K562 (cell line): ENCODE results near the gene LRP1-AS. TPM values are rescaled to one million over a fixed set of nuclear protein-coding genes. Genes with fewer than 3 reads are reported as not detected.

Source experiments
- ATAC-seq: fragments of 200-7000 bp; cut with Tn5 transposase; 3 replicates; pipeline ENCODE4 v1.9.1; 2020; ENCODE audit warnings: moderate library complexity
- BruUV-seq: library from RNA; stranded (reverse); fragments of 400-500 nt; replicated peaks from 2 replicates; lab custom pipeline; 2021; lab: Mats Ljungman, UMichigan
- CTCF ChIA-PET: fragments of 300-600 bp; formaldehyde crosslinking; extraction: SDS; loops from one replicate; lab custom pipeline; 2021; ENCODE audit warnings: low intra/inter-chr PET ratio; lab: Yijun Ruan, JAX
- POLR2A ChIA-PET: fragments of 300-600, 350-650 bp; sonication (Branson Sonifier 250); formaldehyde crosslinking; extraction: SDS; loops from one replicate; lab custom pipeline; 2021; ENCODE audit warnings: antibody characterized with exemption, inconsistent platforms; lab: Yijun Ruan, JAX
- DNase-seq, 4 experiments: peaks; one replicate each; pipeline versions ENCODE4 v3.0.0 to v3.0.0-alpha.2; 2011 to 2018; ENCODE audit warnings: low spot score in 3 of 4, mixed read lengths in 3 of 4; ENCODE audit errors: extremely low read depth in 1 of 4
- FAIRE-seq: peaks from 2 replicates; lab custom pipeline; 2011; peaks lifted over from hg19 to GRCh38; lab: Jason Lieb, UNC
- H2AFZ ChIP-seq: 2 replicates; pipeline ENCODE4 v1.6.0; 2011; ENCODE audit warnings: low read depth, low read length, control low read depth, inconsistent platforms
- H3K27ac ChIP-seq: fragments of 200-600 bp; 3 replicates; pipeline ENCODE4 v1.8.0; 2011; ENCODE audit warnings: low read depth, mild to moderate bottlenecking, control low read depth, inconsistent platforms, low read length, moderate library complexity, mixed read lengths; ENCODE audit errors: extremely low read depth
- H3K27me3 ChIP-seq, 2 experiments: fragments of 300-600 bp in 1 of 2; 2 replicates in 1 of 2; 3 replicates in 1 of 2; pipeline versions ENCODE4 v1.6.0 to v1.8.0; 2011; ENCODE audit warnings: inconsistent platforms in 2 of 2, low read length in 2 of 2, mild to moderate bottlenecking in 1 of 2, mixed read lengths in 1 of 2, moderate library complexity in 1 of 2; ENCODE audit not compliant: control insufficient read depth in 2 of 2, insufficient read depth in 2 of 2
- H3K36me3 ChIP-seq: fragments of 300-600 bp; 3 replicates; pipeline ENCODE4 v1.8.0; 2011; ENCODE audit warnings: mild to moderate bottlenecking, low read length, inconsistent platforms; ENCODE audit not compliant: control insufficient read depth, insufficient read depth
- H3K4me1 ChIP-seq, 2 experiments: fragments of 200-600 bp in 1 of 2; replicated peaks in 1 of 2; 2 replicates in 1 of 2; 3 replicates in 1 of 2; pipeline versions ENCODE4 v1.5.1 to v1.8.0; 2011; ENCODE audit warnings: inconsistent platforms in 2 of 2, low read length in 2 of 2, mild to moderate bottlenecking in 1 of 2, mixed read lengths in 1 of 2, moderate library complexity in 1 of 2; ENCODE audit not compliant: control insufficient read depth in 2 of 2, insufficient read depth in 2 of 2
- H3K4me2 ChIP-seq: 2 replicates; pipeline ENCODE4 v1.6.1; 2011; ENCODE audit warnings: low read length, control low read depth, inconsistent platforms, mixed read lengths; ENCODE audit not compliant: insufficient read depth
- H3K4me3 ChIP-seq: fragments of 200-600 bp; sonication (generic), shearing (Covaris generic); 2 replicates; pipeline ENCODE4 v1.5.1; 2016; ENCODE audit warnings: control low read depth, inconsistent platforms
- H3K79me2 ChIP-seq: fragments of 200-600 bp; 3 replicates; pipeline ENCODE4 v1.8.0; 2011; ENCODE audit warnings: low read length, inconsistent platforms; ENCODE audit not compliant: control insufficient read depth, insufficient read depth
- H3K9ac ChIP-seq, 2 experiments: 2 replicates each; pipeline versions ENCODE4 v1.6.0 to v1.6.1; 2011; ENCODE audit warnings: low read depth in 2 of 2, low read length in 2 of 2, control low read depth in 1 of 2, inconsistent platforms in 1 of 2, mild to moderate bottlenecking in 1 of 2, mixed read lengths in 1 of 2; ENCODE audit not compliant: insufficient read depth in 1 of 2
- H3K9me1 ChIP-seq: one replicate; pipeline ENCODE4 v1.6.0; 2011; ENCODE audit warnings: inconsistent platforms, mild to moderate bottlenecking, low read length, moderate library complexity; ENCODE audit not compliant: control insufficient read depth, insufficient read depth
- H3K9me3 ChIP-seq: replicated peaks from 2 replicates; pipeline ENCODE4 v1.5.1; 2011; ENCODE audit warnings: low read depth, low read length, inconsistent platforms; ENCODE audit not compliant: control insufficient read depth, insufficient read depth
- H4K20me1 ChIP-seq: replicated peaks from 2 replicates; pipeline ENCODE4 v1.6.1; 2011; ENCODE audit warnings: low read length, inconsistent platforms, mixed read lengths; ENCODE audit not compliant: control insufficient read depth, insufficient read depth
- CBX3 ChIP-seq, 2 experiments: IDR thresholded peaks; 1 replicate in 1 of 2; 2 replicates in 1 of 2; pipeline ENCODE4 v1.6.1; 2012; ENCODE audit warnings: inconsistent platforms in 2 of 2, low read length in 2 of 2, borderline replicate concordance in 1 of 2, control low read depth in 1 of 2
- EP400 ChIP-seq: fragments of 450-650 bp; IDR thresholded peaks from 2 replicates; pipeline ENCODE4 v1.6.1; 2017; ENCODE audit warnings: antibody characterized with exemption, mild to moderate bottlenecking, moderate library complexity
- FOXP1 ChIP-seq: sonication (generic); formaldehyde crosslinking; IDR thresholded peaks from 2 replicates; pipeline ENCODE4 v1.8.0; 2022; ENCODE audit warnings: mild to moderate bottlenecking, missing genetic modification reagents
- GABPB2 ChIP-seq: fragments of 250-450 bp; sonication (Bioruptor Pico); conservative IDR thresholded peaks from 2 replicates; pipeline ENCODE4 v1.5.1; 2021; ENCODE audit warnings: mild to moderate bottlenecking
- NCOA2 ChIP-seq, 2 experiments: fragments of 450-650 bp; IDR thresholded peaks; 2 replicates each; pipeline ENCODE4 v1.6.1; 2018; ENCODE audit warnings: mild to moderate bottlenecking in 2 of 2, moderate library complexity in 1 of 2; ENCODE audit not compliant: partially characterized antibody in 2 of 2
- NFE2 ChIP-seq: IDR thresholded peaks from 2 replicates; pipeline ENCODE4 v1.6.1; 2014; ENCODE audit warnings: antibody characterized with exemption, low read depth
- PYGO2 ChIP-seq: fragments of 450-650 bp; IDR thresholded peaks from 2 replicates; pipeline ENCODE4 v1.6.1; 2016; ENCODE audit warnings: mild to moderate bottlenecking, missing genetic modification characterization, moderate library complexity, missing compliant biosample characterization
- TEAD4 ChIP-seq, 2 experiments: sonication (generic) in 1 of 2; formaldehyde crosslinking in 1 of 2; IDR thresholded peaks; 2 replicates each; pipeline versions ENCODE4 v1.6.1 to v1.8.0; 2012 to 2022; ENCODE audit warnings: borderline replicate concordance in 1 of 2, inconsistent platforms in 1 of 2, low read length in 1 of 2, mild to moderate bottlenecking in 1 of 2, missing genetic modification reagents in 1 of 2
- TFAM ChIP-seq: fragments of 250-450 bp; sonication (Bioruptor Pico); conservative IDR thresholded peaks from 2 replicates; pipeline ENCODE4 v1.5.0; 2021; ENCODE audit warnings: mild to moderate bottlenecking, moderate library complexity
- ZBTB26 ChIP-seq: fragments of 450-650 bp; formaldehyde crosslinking; IDR thresholded peaks from 2 replicates; pipeline ENCODE4 v1.4.0; 2022; ENCODE audit warnings: missing genetic modification characterization
- ZC3H8 ChIP-seq: fragments of 450-650 bp; IDR thresholded peaks from 2 replicates; pipeline ENCODE4 v1.6.1; 2017
- ZFP30 ChIP-seq: fragments of 250-450 bp; sonication (Bioruptor Pico); IDR thresholded peaks from 2 replicates; pipeline ENCODE4 v1.8.0; 2022; ENCODE audit warnings: moderate library complexity, mild to moderate bottlenecking, inconsistent platforms, borderline replicate concordance
- ZNF583 ChIP-seq: fragments of 250-450 bp; sonication (Bioruptor Pico); IDR thresholded peaks from 2 replicates; pipeline ENCODE4 v1.4.0; 2020
- ZNF584 ChIP-seq: fragments of 200-800 bp; sonication (Bioruptor generic); IDR thresholded peaks from 2 replicates; pipeline ENCODE4 v1.6.1; 2016; ENCODE audit warnings: low read depth, mild to moderate bottlenecking, missing genetic modification characterization, missing compliant biosample characterization
- ZNF77 ChIP-seq: fragments of 250-450 bp; sonication (Bioruptor Pico); IDR thresholded peaks from 2 replicates; pipeline ENCODE4 v1.5.0; 2020
- ZZZ3 ChIP-seq: fragments of 450-650 bp; IDR thresholded peaks from 2 replicates; pipeline ENCODE4 v1.6.1; 2016; ENCODE audit warnings: antibody characterized with exemption, mild to moderate bottlenecking, moderate library complexity
- WGBS: fragments of 100-300 bp; shearing (Covaris generic); methylation state at CpG from one replicate; pipeline ENCODE4 v1.1.6; 2016; ENCODE audit warnings: low coverage, mixed read lengths; ENCODE audit not compliant: insufficient coverage; ENCODE audit errors: missing lambda C conversion rate; 5-methylcytosine and 5-hydroxymethylcytosine counted together
- in situ Hi-C: fragments of 300-500 bp; cut with MboI; formaldehyde crosslinking; loops from 4 replicates; pipeline ENCODE4 v1.15.0; 2018; ENCODE audit warnings: inconsistent platforms, mixed read lengths
- intact Hi-C: fragments of 100-400 bp; cut with micrococcal nuclease; formaldehyde crosslinking; loops from 2 replicates; pipeline ENCODE4 v1.14.2; 2022
- polyA plus RNA-seq, 8 experiments: library from polyadenylated mRNA; depleted of rRNA in 4 of 8; stranded (reverse) in 5 of 8; unstranded in 3 of 8; fragments of >200 nt; fragmentation: Nextera tagmentation in 2 of 8; fragmentation: Illumina TruSeq in 1 of 8; extraction: Ambion mirVana in 2 of 8; extraction: Trizol in 1 of 8; gene quantifications; 2 replicates each; pipeline versions ENCODE4 v1.2.1 to v1.2.3, GENCODE V29; 2011 to 2014; ENCODE audit warnings: inconsistent platforms in 1 of 8, missing spikeins in 1 of 8
- total RNA-seq, 7 experiments: library from RNA; depleted of rRNA in 6 of 7; stranded (reverse); fragments of >200 nt in 6 of 7; fragmentation: Illumina TruSeq in 2 of 7; extraction: Trizol in 2 of 7; gene quantifications; 2 replicates each; pipeline versions ENCODE4 v1.2.1 to v1.2.3, GENCODE V29; 2011 to 2021; ENCODE audit warnings: low replicate concordance in 1 of 7
- TF ChIP-seq, protein P1 (sequence below): fragments of 250-450 bp; sonication (Bioruptor Pico); IDR thresholded peaks from 2 replicates; pipeline ENCODE4 v1.5.0; 2021

The LRP1-AS gene
- total and polyA plus RNA-seq, 9 of the 15 experiments (the other 6 are each of a cell fraction or from before 2014, with no cell fraction given) = not detected

- no peak for TF ChIP-seq ZBTB26 (CRISPR knock-in tag)
- TF ChIP-seq TFAM (CRISPR knock-in tag) = no peak
These were observed 4.7 kb downstream of the LRP1-AS start (continued) for GRCh38 chr12:57142727-57143126.

DNA sequence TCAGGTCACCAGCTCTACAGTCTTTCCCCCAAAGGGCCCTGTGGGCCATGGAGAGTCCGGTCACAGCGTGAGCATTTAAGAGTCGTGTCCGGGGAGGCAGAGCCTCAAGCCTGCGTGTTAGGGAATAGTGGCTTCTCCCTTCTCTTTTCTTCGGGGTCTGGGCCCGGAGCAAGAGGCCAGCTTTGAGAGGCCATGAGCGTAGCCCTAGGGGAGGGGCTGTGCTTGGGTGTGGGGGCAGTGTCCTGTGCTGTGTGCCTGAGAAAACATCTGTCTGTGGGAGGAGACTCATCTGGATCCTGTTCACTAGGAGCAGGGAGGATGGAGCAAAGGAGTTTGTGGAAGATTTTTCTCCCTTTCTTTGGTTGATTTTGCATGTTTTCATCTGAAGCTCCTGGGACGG lies 5.3 kb downstream of the LRP1-AS start:
- Histone ChIP-seq H3K9ac (0 out of 4 replicates have a peak overlapping the region, but pooled peaks of 1 of the 2 experiments have one; percentile 33), H2AFZ (0 out of 2 replicates have a peak overlapping the region, but pooled peaks have one; percentile 8), H3K27ac (no peak overlapping the region), H3K4me3 (no peak overlapping the region), H3K79me2 (no peaks in the 10 kb centered on the region), H3K9me3 (no peaks in the 10 kb centered on the region), H3K36me3 (no peaks in the 10 kb centered on the region), H3K4me2 (no peak overlapping the region), H3K9me1 (no peaks in the 10 kb centered on the region), H4K20me1 (0 out of 2 replicates have a peak, but pooled peaks cover 3% of the 10 kb centered on the region), H3K27me3 (peaks cover 0 to 11% of the 10 kb centered on the region in 2 experiments; a peak in 2 of 5 replicates), H3K4me1 (peaks cover 17 to 18% of the 10 kb centered on the region in 2 experiments; a peak in 3 of 5 replicates)
- 43% methylated on average over 9 of the region's 9 CpGs for WGBS
- no peak for TF ChIP-seq ZC3H8
- no peak for TF ChIP-seq ZNF583 (CRISPR knock-in tag)
- TF ChIP-seq NCOA2 (IDR thresholded peaks at IDR 0.05; ENCODE audit: partially characterized antibody in 2 of 2) = no peak
- TF ChIP-seq EP400 = no peak
- no peak for TF ChIP-seq FOXP1 (CRISPR knock-in tag)
- TF ChIP-seq, protein P1, sequence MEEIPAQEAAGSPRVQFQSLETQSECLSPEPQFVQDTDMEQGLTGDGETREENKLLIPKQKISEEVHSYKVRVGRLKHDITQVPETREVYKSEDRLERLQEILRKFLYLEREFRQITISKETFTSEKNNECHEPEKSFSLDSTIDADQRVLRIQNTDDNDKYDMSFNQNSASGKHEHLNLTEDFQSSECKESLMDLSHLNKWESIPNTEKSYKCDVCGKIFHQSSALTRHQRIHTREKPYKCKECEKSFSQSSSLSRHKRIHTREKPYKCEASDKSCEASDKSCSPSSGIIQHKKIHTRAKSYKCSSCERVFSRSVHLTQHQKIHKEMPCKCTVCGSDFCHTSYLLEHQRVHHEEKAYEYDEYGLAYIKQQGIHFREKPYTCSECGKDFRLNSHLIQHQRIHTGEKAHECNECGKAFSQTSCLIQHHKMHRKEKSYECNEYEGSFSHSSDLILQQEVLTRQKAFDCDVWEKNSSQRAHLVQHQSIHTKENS (CRISPR knock-in tag) = no peak
- no peak for TF ChIP-seq ZNF77 (CRISPR knock-in tag)
- TF ChIP-seq CBX3 (IDR thresholded peaks at IDR 0.05; ENCODE audit: borderline replicate concordance in 1 of 2, low read length in 2 of 2) = no peak
- no peak for TF ChIP-seq ZNF584 (CRISPR knock-in tag)
- TF ChIP-seq ZZZ3 = no peak
- no peak for TF ChIP-seq ZFP30 (CRISPR knock-in tag)
- no peak for TF ChIP-seq PYGO2
- no peak for TF ChIP-seq NFE2
- no peak for TF ChIP-seq GABPB2 (CRISPR knock-in tag)
- TF ChIP-seq TEAD4 (IDR thresholded peaks at IDR 0.05; ENCODE audit: low read length) = no peak
- no peak for TF ChIP-seq TEAD4 (CRISPR knock-in tag; IDR thresholded peaks at IDR 0.05; ENCODE audit: borderline replicate concordance)
- in situ Hi-C loops = no loop called here
- BruUV-seq = no TSS peak
- ChIA-PET POLR2A (interaction anchor here (2.2 kb wide), 1 partner anchor 14 kb away, joined by 6 read pairs; the partner anchor contains the start of gene LRP1), CTCF (no interaction called here)
- ATAC-seq (peak; percentile 34; the same call in 1 of the 3 replicates), DNase-seq (peak in 2 of 4 experiments; percentile 43 to 46), FAIRE-seq (no peak)
- intact Hi-C loops = no loop called here
